Measurements from ENCODE around the gene OR10A3.
A peak's percentile ranks its signal among the peaks of the same experiment; 100 is the strongest.
"Not testable (repeated sequence)": the region's sequence is repeated elsewhere in the genome, so short reads cannot be mapped to it uniquely, and the experiment has no call there.

Gene OR10A3

DNA sequence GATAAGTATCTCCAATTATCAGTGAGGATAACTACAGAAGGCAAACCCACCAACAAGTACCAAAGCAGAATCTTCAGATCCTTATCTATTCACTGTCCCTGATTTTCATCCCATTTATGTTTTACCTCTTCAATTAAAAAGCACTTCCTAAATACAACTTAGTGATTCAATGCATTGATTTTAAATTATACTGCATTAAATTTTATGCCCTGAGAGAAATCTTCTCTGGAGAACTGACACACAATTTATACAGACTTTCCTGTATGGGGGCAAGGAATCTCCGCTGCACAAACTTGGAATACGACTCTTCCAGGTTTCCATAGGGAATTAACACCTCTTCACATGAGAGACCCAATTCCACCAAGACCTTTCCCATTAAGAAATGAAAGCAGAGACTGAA lies at the start of gene OR10A3:
TSS of gene OR10A3 (minus strand) at position 101 of the 400 bp plus-strand sequence. CDS start 2,188 bp downstream, outside the sequence.
- no peak for DNase-seq (ENCODE audit: low read depth in 1 of 2, low spot score in 1 of 2)

DNA sequence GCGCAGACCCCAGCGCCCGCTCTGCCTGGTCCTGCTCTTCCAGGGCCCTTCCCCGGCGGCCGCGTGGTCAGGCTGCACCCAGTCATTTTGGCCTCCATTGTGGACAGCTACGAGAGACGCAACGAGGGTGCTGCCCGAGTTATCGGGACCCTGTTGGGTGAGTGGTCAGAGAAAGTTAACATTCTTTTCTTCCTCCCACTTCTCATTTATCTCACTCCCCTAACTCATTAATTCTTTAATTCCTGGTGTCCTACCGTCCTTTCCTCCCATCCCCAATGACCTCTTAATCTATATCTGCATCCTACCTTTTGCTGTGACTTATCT lies 46.0 kb upstream of the OR10A3 start:
- DNase-seq (ENCODE audit: low read depth in 1 of 2, low spot score in 1 of 2) = not testable (repeated sequence)

- peak; percentile 58 to 93 for DNase-seq (ENCODE audit: low read depth in 1 of 2, low spot score in 1 of 2)
These were observed 45.5 kb upstream of the OR10A3 start, which contains the start of gene EIF3F for GRCh38 chr11:7986768-7987559. EIF3F (plus strand) TSS chr11:7987337; CDS start chr11:7987353, 16 bp downstream.

DNA sequence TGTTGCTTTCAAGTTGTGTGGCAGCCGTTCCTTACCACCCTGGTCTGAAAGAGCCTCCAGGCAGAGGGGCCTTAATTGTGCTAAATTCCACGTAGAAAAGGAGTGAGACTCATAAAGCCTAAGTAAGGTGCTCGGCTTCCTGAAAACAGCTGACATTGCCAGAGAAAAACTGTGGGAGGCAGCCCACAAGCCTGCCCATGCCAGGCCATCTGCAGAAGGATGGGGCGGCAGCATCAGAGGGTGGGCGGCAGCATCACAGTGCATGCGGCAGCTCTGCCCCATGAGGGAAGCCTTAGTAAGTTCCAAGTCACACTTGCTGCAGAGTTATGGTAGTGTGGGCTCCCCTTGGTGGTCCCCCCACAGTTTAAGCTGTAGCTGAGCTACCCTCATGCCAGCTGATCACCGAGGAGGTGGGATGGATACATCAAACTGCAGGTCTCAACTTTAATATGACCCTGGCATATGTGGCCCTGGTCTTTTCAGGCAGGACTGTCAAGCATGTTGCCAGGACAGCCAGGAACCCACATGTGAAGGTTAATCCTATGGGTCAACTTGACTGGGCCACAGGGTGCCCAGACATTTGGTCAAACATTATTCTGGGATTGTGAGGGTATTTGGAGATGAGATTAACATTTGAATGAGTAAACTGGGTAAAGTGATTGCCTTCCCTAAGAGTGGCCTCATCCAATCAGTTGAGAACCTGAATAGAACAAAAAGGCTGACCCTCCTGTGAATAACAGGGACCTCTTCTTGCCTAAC lies 42.5 kb upstream of the OR10A3 start:
- no peak for DNase-seq (ENCODE audit: low read depth in 1 of 2, low spot score in 1 of 2)

GRCh38 chr11:7982582-7983119 lies 41.1 kb upstream of the OR10A3 start:
- no peak for DNase-seq (ENCODE audit: low read depth in 1 of 2, low spot score in 1 of 2)

DNA sequence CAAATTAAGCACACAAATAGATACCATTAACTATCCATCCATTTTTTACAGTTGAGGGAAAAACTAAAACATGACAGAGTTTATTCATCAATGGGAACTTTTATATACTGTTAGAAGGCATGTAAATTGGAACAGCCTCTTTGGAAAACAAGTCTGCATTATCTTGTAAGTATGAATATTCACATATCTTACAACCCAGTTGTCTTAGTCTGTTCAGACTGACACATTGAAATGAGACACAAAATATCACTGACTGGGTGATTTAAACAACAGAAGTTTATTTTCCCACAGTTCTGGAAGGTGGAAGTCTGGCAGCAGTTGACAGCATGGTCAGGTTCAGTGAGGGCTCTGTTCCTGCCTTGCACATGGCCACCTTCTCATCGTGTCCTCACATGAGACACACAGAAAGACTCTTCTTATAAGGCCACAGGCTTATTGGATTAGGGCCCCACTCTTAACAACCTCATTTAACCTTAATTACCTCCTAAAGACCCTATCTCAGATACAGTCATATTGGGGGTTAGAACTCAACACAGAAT lies 40.2 kb upstream of the OR10A3 start:
- DNase-seq (ENCODE audit: low read depth in 1 of 2, low spot score in 1 of 2) = no peak

DNA sequence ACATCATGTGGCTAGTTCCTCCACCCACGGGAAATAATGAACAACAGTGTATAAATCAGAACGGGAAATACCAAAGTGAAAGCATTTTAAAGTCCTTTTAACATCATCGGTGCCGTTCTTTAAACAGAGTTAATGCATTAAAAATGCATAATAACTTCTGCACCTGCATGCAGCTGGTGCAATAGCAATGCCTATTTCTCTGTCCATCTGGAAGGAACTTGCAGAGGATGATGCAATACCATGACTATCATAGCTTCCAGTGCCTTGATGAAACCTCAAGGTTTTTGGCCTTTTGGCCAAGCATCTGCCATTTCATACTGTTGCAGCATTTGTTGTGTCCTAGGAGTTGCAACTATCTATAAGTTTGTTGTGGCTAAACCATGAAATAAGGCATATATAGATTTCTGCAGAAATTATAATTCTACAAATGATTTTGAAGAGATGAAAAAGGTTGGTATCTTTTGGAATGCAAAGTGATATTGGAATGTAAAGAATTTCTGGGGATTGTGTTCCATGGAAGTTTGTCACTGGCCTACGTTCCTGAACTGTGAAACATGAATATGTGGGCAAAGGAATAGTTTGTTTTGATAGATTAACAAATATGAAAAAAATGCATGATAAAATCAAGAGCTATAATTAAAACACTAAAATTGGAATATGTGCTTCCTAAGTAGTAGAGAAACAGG lies 35.9 kb upstream of the OR10A3 start:
- no peak for DNase-seq (ENCODE audit: low read depth in 1 of 2, low spot score in 1 of 2)

GRCh38 chr11:7974668-7975067 lies 33.2 kb upstream of the OR10A3 start:
- no peak for DNase-seq (ENCODE audit: low read depth in 1 of 2, low spot score in 1 of 2)

- no peak for DNase-seq (ENCODE audit: low read depth in 1 of 2, low spot score in 1 of 2)
These were observed 31.5 kb upstream of the OR10A3 start for GRCh38 chr11:7973011-7973410.

DNA sequence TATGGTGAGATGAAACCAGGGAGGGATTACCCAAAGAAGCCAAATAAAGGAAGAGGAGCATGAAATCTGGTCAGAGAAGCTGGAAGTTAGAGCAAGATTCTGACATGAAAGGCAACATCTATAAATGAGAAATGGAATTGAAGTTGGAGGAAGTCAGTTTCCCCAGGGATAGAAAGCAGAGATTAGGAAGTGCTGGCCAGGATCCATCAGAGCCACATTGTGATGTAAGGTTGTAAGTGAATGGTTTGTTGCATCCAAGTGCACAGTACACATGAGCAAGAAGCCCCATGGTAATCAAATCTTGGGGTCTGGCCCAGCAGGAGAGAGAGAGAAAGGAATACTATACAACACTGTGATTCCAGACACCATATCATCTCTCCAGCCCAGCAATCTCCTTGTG lies 30.3 kb upstream of the OR10A3 start:
- DNase-seq (ENCODE audit: low read depth in 1 of 2, low spot score in 1 of 2) = no peak

- DNase-seq (ENCODE audit: low read depth in 1 of 2, low spot score in 1 of 2) = no peak
These were observed 28.5 kb upstream of the OR10A3 start for GRCh38 chr11:7969756-7970646.

DNA sequence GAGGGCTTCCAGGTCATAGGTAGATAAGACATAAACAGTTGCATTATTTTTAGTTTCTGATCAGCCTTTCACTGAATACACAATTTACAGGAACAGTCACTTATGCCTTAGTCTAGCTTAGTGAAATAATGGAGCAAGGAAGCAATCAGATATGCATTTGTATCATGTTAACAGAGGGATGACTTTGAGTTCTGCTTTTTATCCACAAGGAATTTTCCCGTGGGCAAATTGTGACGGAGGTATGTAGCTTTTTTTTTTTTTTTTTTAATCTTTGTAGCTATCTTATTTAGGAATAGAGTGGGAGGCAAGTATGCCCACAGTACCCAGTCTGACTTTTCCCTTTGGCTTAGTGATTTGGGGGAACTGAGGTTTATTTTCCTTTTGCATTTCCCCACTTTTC lies 27.2 kb upstream of the OR10A3 start:
- DNase-seq (ENCODE audit: low read depth in 1 of 2, low spot score in 1 of 2) = no peak

- DNase-seq (ENCODE audit: low read depth in 1 of 2, low spot score in 1 of 2) = no peak
These were observed 26.3 kb upstream of the OR10A3 start for GRCh38 chr11:7967826-7968225.

DNA sequence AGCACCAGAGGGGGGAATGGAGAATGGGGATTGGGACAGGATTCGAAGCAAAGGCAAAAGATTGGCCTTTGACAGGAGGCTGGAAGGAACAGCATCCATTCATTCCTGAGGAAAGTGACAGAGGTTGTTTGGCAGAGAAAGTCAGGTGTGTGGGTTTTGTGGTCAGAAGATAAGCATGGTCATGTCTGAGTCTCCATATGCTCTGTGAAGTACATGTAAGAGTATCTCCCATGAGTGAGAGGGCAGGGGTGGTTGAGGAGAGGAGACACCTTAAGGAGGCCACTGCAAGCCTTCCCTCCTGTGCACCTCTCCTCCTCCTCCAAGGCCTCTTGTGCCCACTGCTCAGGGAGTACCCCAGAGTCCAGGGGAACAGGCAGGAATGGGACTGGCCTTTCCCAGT lies 25.6 kb upstream of the OR10A3 start:
- no peak for DNase-seq (ENCODE audit: low read depth in 1 of 2, low spot score in 1 of 2)

- DNase-seq (ENCODE audit: low read depth in 1 of 2, low spot score in 1 of 2) = no peak
These were observed 23.9 kb upstream of the OR10A3 start, which contains the start of gene NLRP10 for GRCh38 chr11:7965386-7965785. NLRP10 (minus strand) TSS chr11:7965447; CDS start chr11:7963495, 1,952 bp downstream.

DNA sequence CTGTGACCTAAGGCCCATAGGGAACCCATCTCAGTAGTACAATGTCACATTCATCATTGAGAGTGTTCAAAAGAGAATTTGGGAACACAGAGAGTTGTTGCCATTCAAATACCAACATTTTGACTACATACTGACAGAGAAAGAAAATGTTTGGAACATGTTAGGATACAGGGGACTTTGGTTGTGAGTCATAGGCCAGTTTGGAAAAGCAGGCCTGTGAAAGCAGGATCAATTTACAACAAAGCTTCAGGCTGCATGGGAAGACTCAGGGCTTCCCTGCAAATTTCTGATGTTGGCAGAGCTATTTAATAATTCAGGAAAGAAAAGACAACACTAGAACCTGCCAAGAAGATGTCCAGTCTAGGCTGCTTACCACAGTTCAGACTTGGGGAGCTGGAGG lies 23.4 kb upstream of the OR10A3 start:
- DNase-seq (ENCODE audit: low read depth in 1 of 2, low spot score in 1 of 2) = no peak

- no peak for DNase-seq (ENCODE audit: low read depth in 1 of 2, low spot score in 1 of 2)
These were observed 22.8 kb upstream of the OR10A3 start for GRCh38 chr11:7964261-7964660.

DNA sequence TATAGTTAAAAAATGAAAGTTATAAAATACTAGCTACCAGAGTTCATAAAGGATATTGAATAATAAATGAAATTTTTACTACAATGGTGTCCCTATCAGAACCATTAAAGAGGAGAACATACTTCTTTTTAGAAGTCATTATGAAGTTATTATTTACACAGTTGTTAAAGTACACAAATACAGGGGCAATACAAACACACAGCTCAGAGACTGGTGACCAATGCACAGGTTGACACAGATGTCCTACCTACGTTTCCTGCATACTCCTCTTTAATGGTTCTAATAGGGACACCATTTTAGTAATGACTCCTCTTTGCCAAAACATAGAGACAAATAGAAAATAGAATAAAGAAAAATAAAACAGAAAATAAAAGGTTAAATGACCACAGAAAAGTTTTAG lies 13.7 kb upstream of the OR10A3 start:
- DNase-seq (ENCODE audit: low read depth in 1 of 2, low spot score in 1 of 2) = no peak

DNA sequence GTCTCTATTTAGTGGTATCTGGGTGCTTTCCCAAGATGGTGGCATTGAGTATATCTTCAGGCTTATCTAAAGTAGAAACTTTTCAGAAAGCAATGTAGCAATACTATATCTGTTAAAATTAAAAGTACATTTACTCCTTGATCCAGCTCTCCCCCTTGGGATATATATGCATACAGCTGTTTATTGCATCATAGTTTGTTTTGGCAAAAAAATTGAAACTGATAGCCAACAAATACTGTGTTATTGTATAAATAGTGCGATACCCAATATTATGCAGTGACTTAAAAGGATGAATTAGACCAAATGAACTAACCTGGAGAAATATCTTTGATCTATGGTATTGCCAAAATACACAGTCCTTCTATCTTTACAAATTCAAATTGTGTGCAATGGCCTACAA lies 8.4 kb upstream of the OR10A3 start:
- no peak for DNase-seq (ENCODE audit: low read depth in 1 of 2, low spot score in 1 of 2)

GRCh38 chr11:7944123-7944522 lies 2.6 kb upstream of the OR10A3 start:
- DNase-seq (ENCODE audit: low read depth in 1 of 2, low spot score in 1 of 2) = no peak

Measured in activated CD4-positive, alpha-beta T cell treated with anti-CD3 and anti-CD28 coated beads, Interleukin-2, amount 50 U/mL, for 24 hours (primary cell).